ENCODE measurements around the gene KCNQ1. TPM values are rescaled to one million over a fixed set of nuclear protein-coding genes. Genes with fewer than 3 reads are reported as not detected.

The KCNQ1 gene
- total and polyA plus RNA-seq, 2 donors (not counting 3 experiments of a cell fraction or from before 2014, with no cell fraction given): 0.07 to 0.09 TPM

GRCh38 chr11:2751523-2752203 is 306.9 kb downstream of the KCNQ1 start:
- ChIA-PET POLR2A (no interaction called here), CTCF (no interaction called here)
- Histone ChIP-seq H3K79me2 (ENCODE audit: control insufficient read depth, insufficient read depth, low read length) (no peaks in the 10 kb centered on the region), H4K20me1 (replicated peaks; ENCODE audit: control insufficient read depth, extremely low read depth, insufficient read depth, low read length) (no peaks in the 10 kb centered on the region), H3K9me1 (replicated peaks; ENCODE audit: control insufficient read depth, extremely low read depth, insufficient read depth, low read length) (no peaks in the 10 kb centered on the region), H3K36me3 (ENCODE audit: control insufficient read depth in 2 of 2, extremely low read depth in 1 of 2, insufficient read depth in 2 of 2, low read length in 2 of 2) (no peaks in the 10 kb centered on the region), H3K27ac (ENCODE audit: insufficient read depth, low read depth, low read length) (no peak overlapping the region), H3K4me2 (ENCODE audit: insufficient read depth, low read length) (no peak overlapping the region), H3K9me3 (replicated peaks; ENCODE audit: control insufficient read depth, insufficient read depth, low read length) (no peaks in the 10 kb centered on the region), H2AFZ (ENCODE audit: low read depth, low read length) (no peak overlapping the region), H3K27me3 (ENCODE audit: control insufficient read depth in 2 of 2, insufficient read depth in 2 of 2, low read length in 2 of 2) (no peaks in the 10 kb centered on the region), H3K9ac (replicated peaks; ENCODE audit: extremely low read depth, insufficient read depth, low read length) (no peak overlapping the region), H3K4me3 (replicated peaks in 1 of 3; ENCODE audit: insufficient read depth in 1 of 3, low read depth in 1 of 3, low read length in 3 of 3) (no peak overlapping the region), H3K4me1 (ENCODE audit: control insufficient read depth, extremely low read depth, insufficient read depth, low read length) (no peaks in the 10 kb centered on the region)
- no peak for DNase-seq (ENCODE audit: low read depth, low spot score)
- intact Hi-C loops (cut with micrococcal nuclease): no loop called here
- BruUV-seq (replicated peaks): no TSS peak
- dilution Hi-C loops (cut with MboI; ENCODE audit: extremely low pct_ligation_motif_present, low sequenced_read_pairs): no loop called here
- TF ChIP-seq EZH2 (IDR thresholded peaks at IDR 0.05; ENCODE audit: borderline replicate concordance, low read depth, low read length, severe bottlenecking) (no peak), POLR2A (IDR thresholded peaks at IDR 0.05; ENCODE audit: low read depth, low read length) (no peak), MYC (IDR thresholded peaks at IDR 0.05; ENCODE audit: low read depth, low read length) (no peak), GATA2 (IDR thresholded peaks at IDR 0.05; ENCODE audit: insufficient read depth, insufficient read length, low read depth, low read length) (no peak), JUN (IDR thresholded peaks at IDR 0.05; ENCODE audit: borderline replicate concordance, insufficient read depth, insufficient read length, low read depth) (no peak), MAX (IDR thresholded peaks at IDR 0.05; ENCODE audit: insufficient read depth, insufficient read length) (no peak), POLR2AphosphoS5 (IDR thresholded peaks at IDR 0.05; ENCODE audit: insufficient read depth, low read depth, low read length) (no peak), FOS (IDR thresholded peaks at IDR 0.05; ENCODE audit: borderline replicate concordance, insufficient read depth, low read length) (no peak), CTCF (IDR thresholded peaks at IDR 0.05; ENCODE audit: extremely low read depth in 1 of 2, insufficient read depth in 1 of 2, low read depth in 1 of 2, low read length in 2 of 2) (no peak)
- no peak for FAIRE-seq
